NCI-H1436 treated with DMSO at 0.1 percent for 48 hours (cell line): ENCODE results near the gene SRP68.

ENCODE experiments used
- DNase-seq: peaks from one replicate; lab custom pipeline; 2025; lab: John Stamatoyannopoulos, UW

SRP68 gene

DNA sequence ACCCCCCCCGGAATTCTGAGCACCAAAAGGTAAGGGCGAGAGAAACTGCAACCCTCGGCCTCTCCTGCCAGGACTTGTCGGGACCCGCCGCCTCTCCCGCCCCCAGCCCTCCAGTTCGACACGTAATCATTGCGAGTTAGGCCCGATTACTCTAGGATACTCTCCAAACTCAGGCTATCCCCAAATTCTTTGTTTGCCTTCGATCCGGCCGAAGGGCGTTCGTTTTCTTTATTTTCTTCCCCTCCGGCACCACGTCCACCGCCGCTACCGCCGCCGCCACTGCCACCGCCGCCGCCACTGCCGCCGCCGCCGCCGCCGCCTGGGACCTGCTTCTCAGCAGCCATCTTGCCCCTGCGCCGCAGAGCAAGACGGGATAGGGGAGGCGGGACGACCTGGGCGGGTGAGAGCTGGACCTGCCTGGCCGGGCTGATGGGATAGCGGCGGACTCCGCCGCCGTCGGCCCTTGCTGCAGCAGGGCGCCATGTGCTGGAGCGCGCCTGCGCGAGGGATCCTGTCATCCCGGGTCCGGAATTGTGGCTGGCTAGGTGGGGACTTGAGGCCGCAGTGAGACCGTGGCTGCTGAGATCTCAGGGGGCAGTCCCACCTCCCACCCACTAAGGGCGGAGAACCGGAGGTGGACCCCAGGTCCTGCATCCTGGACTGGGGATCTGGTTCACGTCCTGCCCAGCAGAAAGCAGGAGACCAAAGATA is at the start of gene SRP68:
Gene SRP68 (minus strand): TSS at position 370 of the 711 bp plus-strand sequence. CDS start 26 bp downstream, at position 344.
- DNase-seq, result peak; percentile 63

GRCh38 chr17:76121932-76122430 is 49.7 kb upstream of the SRP68 start:
- no peak for DNase-seq

- no peak for DNase-seq
These were observed 48.3 kb upstream of the SRP68 start for GRCh38 chr17:76120658-76121008.

DNA sequence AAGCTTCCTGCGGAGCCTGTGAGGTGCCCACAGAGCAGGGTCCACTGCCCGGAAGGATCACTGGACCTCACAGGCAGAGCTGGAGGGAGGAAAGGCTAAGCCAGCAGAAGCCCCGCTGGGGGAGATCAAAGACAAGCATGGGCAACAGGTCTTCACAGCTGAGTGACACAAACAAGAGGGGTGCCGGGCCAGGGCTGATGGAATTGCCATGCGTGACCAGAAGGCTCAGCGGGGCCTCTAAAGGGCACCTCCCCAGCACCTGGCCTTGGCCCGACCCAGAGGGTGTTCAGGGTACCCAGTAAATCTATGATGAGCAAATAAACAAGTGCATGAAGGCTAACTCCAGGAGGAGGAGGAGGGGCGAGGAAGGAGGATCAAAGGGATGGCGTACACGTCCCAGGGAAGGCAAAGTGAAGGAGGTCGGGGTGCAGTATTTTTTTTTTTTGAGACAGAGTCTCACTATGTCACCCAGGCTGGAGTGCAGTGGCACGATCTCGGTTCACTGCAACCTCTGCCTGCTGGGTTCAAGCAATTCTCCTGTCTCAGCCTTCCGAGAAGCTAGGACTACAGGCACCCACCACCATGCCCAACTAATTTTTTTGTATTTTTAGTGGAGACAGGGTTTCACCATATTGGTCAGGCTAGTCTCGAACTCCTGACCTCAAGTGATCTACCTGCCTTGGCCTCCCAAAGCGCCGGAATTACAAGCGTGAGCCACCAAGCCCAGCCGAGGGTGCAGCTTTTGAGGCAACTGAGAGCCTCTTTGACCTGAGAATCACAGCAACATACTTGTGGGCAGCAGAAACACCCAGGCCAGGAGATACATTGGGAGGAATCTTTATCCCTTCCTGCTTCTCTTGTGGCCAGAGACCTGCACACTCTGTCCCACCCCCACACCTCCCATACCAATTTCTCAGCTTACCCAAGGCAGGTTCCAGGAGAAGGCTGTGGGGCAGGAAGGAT is 47.4 kb upstream of the SRP68 start:
- DNase-seq, result no peak

- no peak for DNase-seq
These were observed 42.9 kb upstream of the SRP68 start for GRCh38 chr17:76115138-76115754.

DNA sequence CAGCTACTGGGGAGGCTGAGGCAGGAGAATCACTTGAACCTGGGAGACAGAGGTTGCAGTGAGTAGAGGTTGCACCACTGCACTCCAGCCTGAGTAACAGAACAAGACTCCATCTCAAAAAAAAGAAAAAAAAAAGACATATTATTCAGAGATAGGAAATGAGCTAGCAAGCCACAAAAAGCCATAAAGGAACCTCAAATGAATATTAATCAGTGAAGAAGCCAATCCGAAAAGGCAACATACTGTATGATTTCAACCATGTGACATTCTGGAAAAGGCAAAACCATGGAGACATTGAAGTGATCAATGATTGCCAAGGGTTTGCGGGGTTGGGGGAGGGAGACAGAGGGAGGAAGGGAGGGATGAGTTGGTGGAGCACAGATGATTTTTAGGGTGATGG is 39.6 kb upstream of the SRP68 start:
- DNase-seq, result no peak

- no peak for DNase-seq
These were observed 35.2 kb upstream of the SRP68 start for GRCh38 chr17:76107509-76107908.

DNA sequence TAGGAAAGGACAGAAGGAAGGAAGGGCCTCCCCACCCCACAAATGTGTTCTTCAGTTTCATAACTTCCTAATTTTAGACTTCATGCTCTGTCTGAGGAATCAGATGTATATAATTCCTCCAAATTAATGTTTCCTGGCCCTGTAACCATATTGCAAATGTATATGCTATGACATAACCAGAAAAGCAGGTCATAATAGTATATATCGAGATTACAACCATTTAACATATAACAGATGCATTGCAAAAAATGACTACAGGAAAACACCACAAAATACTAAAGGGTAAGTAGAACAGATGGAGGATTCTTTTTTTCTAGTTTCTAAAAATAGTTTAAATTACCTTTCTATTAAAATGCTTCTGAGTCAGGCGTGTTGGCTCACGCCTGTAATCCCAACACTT is 34.4 kb upstream of the SRP68 start:
- DNase-seq, result no peak

GRCh38 chr17:76104896-76105231 is 32.5 kb upstream of the SRP68 start:
- DNase-seq, result no peak

- DNase-seq, result no peak
These were observed 32.0 kb upstream of the SRP68 start for GRCh38 chr17:76104140-76104895.

DNA sequence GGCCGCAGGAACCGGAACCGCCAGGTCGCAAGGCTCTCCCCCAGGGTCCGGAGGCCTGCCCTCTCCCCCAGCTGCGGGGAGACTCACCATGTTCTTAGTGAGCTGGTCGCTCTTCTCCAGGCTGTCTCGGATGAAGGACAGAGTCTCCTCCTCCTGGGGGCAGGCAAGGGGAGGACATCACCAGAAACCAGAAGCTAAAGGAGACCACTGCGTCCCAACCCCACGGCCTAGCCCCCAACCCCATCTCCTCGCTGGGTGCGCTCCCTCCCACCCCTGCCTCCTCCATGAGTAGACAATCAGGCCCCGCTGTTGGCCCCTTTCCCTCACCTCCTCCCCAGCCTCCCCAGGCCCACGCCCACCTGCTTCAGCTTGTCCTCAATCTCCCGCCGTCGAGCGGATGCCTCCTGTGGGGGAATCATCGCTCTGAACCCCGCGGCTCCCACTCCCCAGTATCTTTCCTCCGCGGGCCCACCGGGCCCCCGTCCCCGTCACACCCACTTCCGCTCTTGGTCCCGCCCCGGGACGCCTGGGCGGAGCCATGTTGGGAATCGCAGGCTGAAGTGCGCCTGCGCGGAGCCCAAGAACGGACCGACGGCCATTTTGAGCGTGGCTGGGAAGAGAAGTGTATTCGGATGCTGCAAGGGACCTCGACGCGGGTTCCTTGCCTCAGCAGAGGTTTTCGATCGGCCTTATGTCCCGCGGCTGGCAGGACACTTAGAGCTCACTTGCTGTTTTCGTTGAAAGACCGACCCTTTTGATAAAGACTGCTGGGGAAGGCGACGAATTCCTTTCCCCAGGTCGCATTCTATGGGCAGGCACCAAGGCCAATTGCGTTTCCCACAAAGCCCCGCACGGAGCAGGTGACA is 31.2 kb upstream of the SRP68 start, which contains the start of gene EXOC7:
Gene EXOC7 (minus strand): TSS at position 514 of the 866 bp plus-strand sequence. CDS start 95 bp downstream, at position 419.
- DNase-seq, result peak; percentile 44

DNA sequence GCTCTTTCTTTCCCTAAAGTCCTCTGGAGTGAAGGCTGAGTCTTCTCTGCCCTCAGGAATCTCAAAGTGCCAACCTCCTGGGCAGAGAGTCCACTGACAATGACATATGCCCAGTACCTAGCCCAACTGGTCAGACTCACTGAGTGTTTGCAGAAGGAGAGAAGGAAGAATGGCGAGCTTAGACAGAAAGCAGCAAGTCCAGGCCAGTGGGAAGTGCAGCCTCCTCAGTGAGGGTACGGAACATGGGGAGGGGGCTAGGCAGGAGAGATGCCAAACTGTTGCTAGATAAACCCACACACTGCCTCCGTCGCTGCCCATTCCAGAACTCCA is 30.6 kb upstream of the SRP68 start:
- no peak for DNase-seq

DNA sequence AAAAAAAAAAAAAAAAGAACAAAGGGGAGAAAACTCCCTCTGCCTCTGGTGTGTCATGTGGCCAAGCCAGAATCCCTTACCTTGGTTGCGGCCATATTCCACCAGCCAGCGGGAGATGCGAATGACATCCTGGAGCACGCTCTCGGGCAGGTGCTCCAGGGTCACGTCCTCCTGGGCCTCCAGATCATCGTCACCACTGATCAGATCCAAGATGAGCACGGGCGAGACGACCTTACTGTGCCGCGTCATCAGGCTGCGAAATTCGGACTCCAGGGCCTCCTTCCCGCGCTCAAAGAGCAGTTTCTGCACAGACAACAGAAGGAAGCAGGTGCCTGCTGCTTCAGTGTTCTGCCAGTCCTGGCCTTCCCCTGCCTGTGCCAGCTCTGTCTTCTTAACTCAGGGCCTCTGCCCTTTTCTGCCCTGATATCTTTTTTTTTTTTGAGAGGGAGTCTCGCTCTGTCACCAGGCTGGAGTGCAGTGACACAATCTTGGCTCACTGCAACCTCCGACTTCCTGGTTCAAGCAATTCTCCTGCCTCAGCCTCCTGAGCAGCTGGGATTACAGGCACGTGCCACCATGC is 25.5 kb upstream of the SRP68 start:
- no peak for DNase-seq

GRCh38 chr17:76095943-76096342 is 23.6 kb upstream of the SRP68 start:
- DNase-seq, result no peak

DNA sequence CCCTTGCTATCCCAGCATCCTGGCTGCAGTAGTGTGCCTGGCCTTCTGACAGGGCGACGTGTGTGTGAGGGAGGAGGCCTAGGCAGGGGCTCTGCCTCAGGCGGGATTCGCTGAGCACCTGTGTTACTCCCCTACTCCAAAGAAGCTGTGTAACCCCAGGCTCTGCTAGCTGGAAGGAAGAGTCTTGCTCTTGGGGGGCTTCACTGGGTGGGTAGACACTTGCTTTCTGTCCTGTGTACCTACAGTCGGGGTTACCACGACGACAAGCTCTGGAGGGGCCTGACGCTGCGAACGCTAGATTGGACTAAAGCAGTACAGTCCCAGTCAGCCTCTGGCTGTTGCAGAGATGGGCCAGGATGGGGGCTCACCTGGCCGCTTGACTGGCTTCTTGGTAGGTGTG is 21.7 kb upstream of the SRP68 start:
- DNase-seq, result no peak

GRCh38 chr17:76092526-76093413 is 20.5 kb upstream of the SRP68 start:
- DNase-seq, result no peak

DNA sequence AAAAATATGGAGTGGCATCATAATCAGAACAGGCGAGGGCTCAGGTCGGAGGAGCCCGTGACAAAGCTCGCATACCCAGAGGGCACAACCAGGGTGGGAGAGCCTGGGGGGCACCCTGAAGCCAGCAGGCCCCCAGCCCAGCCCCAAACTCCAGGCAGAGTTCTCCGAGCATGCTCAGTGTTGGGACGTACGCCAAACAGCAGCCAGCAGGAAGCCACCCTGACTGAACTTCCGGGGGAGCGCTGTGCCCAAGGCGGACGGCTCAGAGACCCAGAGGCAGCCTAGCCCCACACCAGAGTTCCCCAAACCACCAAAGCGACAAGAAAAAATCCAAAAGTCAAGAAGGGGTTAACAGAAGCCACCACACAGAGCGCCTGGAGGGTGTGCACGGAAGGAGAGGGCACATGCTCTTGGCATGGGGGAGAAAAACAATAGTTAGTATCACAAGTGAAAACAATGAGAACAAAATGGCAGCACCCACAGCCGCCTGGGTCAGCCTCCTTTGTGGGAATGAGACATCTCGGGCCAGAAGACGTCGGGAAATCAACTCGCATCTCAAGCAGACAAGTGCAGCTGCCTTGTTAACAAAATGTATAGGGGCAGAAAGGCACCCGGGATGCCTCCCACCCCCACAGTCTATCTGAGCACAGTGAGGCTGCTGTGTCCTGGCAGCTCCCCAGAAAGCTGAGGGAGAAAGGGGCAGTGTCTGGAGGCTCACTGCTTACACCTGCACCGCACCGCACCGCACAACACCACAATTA is 19.4 kb upstream of the SRP68 start:
- no peak for DNase-seq

DNA sequence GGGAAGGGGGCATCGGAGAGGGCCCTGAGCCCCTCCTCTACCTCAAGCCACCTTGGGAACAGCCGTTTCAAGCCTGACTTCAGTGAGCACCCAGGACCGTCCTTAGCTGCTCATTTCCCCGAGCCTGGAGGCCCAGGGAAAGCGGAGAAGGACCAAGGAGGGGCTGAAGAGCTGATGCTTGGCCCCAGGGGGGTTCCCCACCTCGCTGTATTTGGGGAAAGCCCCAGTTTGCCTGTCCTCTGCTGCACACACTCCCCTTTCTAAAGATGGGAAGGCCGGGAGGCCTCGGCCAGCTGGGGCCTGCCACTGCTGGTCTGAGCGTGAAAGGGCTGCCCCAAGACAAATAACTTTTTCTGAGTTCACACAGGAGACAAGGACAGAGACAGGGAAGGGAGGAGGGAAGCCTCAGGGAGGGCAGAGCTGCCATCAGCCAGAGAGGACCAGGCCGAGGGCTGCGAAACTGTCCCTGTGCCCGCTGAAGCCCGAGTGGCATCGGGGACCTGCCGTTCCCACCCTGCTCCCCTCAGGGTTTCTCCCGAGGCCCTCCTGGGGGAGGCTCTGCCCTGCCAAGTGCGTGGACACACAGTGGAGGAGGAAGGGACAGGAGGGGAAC is 18.3 kb upstream of the SRP68 start:
- DNase-seq, result no peak
